DMS79 treated with DMSO at 0.1 percent for 48 hours (cell line): ENCODE measurements around the gene BRSK2.

ENCODE experiments used
- DNase-seq: peaks from one replicate; lab custom pipeline; 2025; lab: John Stamatoyannopoulos, UW

The BRSK2 gene

DNA sequence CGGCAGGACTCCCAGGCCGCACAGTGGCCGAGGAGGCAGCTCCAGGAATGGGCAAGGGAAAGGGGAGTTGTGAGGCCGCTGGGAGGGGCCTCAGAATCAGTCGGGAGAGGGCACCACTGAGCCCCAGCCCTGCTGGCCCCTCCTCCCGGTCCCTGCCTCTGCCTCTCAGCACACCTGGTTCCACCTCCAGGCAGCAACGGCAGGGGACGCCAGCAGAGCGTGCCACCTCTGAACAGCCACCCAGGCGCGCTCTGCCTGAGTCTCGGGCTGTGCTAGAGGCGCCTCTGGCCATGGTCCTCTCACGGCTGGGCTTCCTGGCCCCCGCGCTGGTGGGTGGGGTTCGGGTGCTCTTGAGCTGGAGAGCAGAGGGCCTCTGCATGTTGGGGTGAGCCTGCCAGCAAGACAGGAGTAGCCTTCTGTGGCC lies 63.9 kb downstream of the BRSK2 start:
- no peak for DNase-seq

DNA sequence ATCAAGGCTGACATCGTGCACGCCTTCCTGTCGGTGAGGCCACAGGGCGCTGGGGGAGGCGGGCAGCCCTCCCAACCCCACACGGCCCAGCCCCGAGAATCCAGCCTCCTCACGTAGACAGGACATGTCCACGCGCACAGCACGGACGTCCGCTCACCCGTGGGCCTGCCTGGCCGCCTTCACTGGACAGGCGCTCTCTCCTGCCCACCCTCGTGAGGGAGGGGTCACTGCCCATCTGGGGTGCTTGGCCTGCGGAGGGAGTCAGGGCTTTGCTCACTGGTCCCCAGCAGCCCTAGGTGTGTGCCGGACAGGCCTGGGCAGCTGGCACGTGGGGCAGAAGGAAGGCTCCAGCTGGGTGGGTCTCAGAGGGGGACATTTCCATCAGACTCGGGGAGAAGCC lies 64.8 kb downstream of the BRSK2 start:
- no peak for DNase-seq

DNA sequence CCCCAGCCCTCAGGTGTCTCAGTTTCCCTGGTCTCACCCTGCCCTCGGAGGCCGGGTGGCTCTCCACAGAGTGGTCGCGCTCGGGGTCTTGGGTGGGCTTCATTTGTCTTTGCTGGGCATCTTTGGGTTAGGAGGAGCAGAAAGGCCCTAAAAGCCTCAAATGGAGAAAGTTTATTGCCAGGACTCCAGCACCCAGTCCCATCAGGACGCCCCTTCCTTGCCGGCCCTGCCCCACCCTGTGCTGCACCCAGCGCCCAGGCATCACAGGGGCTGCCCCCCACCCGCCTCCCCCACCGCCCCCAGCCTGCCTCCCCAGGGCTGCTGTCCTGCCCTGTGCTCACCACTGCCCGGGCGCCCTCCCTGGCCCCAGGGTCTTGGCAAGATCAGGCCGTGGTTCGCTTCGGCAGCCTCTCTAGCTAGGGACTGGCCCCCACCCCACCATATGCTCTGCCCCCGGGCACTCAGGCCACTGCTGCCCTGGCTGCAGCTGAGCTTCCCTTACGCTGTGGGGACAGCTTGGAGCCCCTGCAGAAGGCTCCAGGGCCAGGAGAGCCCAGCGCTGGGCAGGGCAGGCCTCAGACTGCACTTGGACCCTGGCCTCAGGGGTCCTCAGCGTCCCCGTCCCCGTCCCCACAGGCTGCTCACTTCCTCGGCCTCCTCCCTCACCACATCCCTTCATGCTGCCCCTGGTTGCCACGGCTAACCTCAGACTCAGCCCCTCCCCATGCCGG lies 65.5 kb downstream of the BRSK2 start:
- DNase-seq: no peak

DNA sequence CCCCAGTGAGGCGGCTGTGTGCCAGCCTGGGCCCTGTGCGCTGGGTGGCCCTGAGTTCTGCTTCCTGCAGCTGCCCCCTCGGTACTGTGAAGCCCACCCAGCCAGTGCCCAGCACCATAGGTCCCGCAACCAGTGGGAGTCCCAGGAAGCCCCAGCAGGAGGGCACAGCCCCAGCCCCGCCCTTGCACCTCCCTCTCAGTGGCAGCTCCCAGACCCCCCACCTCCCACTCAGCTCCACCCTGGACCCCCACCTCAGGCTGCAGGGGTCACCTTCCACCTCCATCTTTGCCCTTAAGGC lies 66.0 kb downstream of the BRSK2 start:
- no peak for DNase-seq

DNA sequence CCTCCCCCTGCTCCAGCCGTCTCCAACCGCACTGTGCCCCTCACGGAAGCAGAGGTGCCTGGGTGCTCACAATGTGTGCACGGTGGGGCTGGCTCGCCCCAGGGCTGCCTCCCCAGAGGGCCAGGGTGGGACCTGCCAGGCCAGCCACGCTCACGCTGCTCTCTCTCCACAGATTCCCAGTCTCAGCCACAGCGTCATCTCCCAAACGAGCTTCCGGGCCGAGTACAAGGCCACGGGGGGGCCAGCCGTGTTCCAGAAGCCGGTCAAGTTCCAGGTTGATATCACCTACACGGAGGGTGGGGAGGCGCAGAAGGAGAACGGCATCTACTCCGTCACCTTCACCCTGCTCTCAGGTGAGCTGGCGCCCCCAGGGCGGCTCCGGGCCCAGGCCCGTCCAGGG lies 66.4 kb downstream of the BRSK2 start:
- no peak for DNase-seq

DNA sequence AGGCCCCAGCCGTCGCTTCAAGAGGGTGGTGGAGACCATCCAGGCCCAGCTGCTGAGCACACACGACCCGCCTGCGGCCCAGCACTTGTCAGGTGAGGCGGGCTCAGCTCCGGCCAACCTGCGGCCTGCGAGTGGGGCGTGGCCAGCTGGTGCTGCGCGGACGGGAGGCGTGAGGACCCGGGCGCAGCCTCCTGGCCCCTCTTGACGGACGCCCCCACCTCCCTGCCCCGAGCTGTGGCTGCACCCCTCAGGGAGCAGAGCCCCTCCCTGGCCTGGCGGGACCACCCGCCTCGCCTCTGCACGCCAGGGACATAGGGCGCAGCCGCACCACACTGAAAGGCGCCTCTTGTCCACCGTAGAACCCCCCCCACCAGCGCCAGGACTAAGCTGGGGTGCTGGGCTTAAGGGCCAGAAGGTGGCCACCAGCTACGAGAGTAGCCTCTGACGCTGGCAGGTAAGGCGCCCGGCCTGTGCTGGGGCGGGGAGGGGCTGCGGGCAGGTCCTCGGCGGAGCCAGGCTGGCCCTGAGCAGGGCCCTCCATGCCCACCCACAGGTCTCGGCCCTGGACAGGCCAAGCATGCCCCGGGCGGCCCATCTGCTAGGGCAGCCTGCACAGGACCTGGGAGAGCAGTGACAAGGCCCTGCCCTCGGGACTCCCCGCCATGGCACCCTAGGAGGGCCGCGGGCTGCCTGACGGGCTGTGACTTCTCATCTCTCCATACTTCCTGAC lies 67.0 kb downstream of the BRSK2 start:
- DNase-seq: no peak

DNA sequence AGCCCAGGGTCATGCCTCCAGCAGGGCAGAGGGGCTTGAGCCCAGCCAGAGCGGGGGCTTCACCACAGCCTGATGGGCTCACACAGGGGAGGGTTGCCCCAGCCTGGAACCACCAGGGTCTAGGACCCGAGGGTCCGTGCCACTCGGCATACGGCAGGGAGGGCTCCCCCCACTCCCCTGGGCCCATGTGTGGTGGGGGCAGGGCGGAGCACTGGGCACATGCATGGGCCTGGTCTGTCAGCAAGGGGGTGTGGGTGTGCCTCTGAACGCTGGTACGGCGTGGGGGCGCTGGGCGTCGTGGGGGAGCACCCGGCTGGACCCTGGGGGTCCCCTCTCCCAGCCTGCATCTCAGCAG lies 67.6 kb downstream of the BRSK2 start:
- DNase-seq: no peak

DNA sequence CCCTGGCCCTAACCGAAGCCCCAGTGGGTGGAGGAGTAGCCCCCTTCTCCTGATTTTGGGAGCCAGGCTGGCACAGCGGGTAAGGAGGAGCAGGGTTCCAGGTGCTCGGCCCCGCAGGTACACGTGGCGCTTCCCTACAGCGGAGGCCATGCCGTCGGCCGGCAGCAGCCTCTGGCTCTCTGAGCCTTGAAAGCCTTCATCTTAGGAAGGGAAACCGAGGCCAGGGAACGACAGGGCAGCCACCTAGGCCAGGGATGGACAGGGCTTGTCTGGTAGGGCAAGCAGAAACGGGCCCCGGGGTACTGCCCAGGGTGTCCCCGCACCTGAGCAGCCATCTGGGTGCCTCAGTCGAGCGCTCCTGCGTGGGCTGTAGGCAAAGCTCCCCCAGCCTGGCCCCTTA lies 68.1 kb downstream of the BRSK2 start:
- DNase-seq: no peak

DNA sequence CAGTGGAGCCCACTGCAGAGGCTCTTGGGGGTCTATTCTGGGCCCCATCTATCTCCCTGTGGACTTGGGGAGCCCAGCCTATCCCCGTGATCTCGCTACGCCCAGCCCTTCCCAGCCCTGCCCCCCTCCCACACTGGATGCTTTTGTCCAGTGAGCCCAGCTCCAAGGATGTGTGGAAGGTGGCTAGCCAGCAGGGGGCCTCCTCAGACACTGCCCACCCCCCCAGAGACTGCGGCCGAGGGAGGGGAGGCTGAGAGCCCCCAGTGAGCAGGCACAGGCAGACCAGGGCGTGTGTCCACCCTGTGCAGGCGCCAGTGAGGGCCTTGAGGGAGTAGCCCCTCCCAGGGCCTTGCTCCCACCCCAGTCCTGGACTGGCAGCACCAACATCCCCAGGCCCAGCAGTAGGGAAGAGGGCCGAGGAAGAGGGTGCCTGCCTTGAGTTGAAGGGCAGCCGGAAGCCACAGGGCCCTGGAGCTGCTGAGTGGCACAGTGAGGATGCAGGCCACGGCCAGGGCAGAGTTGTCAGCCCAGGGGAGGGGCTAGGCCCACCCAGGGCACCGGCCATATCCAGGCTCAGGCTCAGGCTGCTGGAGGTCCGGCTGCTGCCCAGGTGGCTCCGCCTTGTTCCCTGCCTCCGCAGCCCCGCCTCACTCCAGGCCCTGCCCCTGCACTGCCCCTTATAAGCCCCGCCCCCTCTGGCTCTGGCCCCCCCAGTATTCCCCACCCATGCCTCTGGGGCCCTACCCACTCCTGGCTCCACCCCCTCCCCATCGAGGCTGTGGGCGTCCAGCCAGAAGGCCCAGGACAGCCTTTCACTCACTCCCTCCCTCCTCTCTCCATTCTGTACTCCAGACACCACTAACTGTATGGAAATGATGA lies 68.8 kb downstream of the BRSK2 start:
- DNase-seq: peak; percentile 62

DNA sequence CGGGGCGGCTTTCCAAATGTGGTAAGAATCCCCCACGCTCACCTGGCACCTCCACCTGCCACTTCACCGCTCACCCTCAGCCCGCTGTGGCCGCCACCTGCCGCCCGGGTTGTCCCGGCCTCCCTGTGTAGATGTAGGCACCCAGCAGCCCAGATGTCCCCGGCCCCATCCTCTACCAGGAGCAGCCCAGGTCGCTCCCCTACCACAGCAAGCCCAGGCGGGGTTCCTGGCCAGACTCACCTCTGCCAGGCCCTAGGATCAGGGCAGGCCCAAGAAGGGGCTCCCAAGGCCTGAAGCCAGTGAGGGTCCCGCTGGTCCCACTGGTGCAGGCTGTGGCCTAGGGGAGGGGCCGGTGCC lies 69.5 kb downstream of the BRSK2 start:
- DNase-seq: no peak

DNA sequence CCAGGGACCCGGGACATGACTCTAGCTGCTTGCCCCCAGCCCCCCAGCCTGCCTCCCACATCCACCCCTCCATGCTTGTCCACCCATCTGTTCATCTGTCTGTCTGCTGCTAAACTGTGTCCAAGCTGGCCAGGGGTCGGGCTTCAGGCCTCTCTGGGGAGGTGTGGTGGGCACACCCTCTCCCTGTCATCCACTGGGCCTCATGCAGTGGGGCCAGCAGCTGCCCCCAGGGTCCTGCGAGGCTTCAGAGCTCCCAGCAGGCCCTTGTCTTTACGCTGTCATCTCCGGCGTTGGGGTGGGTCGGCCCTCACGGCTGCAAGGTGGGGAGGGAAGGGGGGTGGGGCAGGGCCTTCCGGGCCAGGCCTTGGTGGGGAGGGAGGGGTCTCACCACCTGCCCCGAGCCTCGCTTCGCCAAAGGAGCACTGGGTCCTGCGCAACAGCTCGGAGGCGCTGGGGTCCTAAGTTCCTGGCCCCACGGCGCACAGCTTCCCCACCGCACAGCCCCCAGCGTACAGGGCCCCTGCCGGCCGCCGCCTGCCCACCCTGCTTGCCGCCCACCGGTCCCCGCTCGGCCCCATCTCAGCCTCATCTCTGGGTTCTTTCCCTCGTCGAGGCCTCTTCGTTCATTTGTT lies 70.1 kb downstream of the BRSK2 start:
- no peak for DNase-seq

DNA sequence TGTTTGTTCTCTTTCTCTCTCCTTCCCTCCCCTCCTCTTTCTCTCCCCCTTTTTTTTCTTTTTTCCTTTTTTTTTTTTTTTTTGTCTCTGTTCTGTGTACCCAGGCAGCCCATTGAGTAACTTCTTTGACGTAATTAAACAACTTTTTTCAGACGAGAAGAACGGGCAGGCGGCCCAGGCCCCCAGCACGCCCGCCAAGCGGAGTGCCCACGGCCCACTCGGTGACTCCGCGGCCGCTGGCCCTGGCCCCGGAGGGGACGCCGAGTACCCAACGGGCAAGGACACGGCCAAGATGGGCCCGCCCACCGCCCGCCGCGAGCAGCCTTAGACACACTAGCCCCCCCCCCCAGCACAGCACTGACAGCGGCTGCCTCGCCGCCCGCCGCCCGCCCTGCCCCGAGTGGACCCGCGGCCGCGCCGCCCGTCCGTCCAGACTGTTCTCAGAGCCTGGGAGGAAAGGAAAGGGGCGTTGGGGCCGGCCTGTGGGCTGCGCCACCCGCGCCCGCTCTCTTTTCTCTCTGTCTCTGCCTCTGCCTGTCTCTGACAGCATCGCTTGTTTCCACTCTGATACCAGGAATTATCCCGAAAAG lies 70.8 kb downstream of the BRSK2 start:
- DNase-seq: no peak

DNA sequence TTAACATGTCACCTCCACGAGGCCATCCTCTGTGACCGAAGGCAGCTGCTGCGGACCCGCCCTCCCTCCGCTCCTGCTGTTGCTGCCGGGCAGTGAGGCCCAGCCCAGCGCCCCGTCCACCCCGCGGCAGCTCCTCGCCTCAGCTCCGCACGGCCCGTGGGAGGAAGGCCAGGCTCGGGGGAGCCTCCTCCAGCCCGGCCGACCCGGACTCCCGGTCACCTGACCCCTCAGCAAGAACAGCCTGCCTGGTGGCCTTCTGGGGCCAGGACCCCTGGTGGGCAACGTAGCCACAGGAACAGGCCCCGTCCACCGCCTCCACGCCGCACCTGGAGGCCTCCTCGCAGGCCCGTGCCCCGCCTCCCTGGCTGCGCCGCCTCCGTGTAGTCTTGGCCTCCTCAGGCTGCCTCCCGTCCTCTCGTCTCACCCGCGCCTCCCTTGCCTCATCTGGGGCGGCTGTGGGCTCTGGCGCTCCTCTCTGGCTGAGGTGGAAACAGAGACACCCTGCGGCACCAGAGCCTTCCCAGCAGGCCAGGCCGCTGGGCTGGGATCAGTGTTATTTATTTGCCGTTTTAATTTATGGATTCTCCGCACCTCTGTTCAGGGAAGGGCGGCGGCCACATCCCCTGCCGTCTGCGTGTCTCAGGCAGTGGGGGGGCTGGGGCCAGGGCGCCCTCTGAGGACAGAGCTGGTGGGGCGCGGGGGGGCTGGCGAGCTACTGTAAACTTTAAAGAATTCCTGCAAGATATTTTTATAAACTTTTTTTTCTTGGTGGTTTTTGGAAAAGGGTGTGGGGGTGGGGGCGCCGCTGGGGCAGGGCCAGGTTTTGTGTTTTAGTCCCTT lies 71.5 kb downstream of the BRSK2 start:
- DNase-seq: no peak

DNA sequence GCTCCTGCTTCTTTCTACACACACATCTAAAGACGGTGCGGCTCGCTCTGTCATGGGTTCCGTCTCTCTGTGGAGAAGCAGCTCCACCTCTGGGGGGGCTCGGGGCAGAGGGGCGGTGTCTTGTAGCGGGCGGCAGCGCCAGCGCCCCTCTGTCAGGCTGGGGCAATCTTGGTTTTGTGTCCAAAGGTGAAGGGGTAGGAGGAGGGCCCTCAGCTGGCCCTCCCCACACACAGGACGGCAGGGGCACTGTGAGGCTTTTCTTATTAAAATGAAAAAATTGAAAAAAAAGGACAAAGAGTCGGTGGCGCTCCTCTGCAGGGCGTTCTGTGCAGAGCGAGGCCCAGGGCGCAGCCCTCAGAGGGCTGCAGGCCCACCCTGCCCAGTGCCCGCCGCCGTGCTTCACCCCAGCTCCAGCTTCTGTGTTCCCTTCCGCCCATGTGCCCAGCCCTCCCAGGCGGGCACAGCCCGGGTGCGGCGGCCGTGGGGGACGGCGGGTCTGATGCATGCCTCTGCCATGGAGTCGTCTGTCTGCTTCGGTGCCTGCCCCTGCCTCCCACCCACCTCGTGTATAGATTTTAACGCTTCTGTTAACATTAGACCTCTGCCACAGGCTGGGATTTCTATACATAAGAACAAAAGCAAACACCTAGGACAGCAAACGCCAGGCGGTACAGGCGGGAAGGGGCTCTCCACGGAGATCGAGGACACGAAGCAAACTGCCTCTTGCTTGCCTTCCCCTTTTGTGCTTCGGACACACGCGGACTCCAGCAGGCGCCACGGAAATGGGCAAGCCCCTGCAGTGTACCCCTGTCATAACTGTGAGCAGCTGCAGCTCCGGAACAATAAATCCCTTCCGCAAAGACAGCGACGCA lies 72.3 kb downstream of the BRSK2 start:
- DNase-seq: no peak

DNA sequence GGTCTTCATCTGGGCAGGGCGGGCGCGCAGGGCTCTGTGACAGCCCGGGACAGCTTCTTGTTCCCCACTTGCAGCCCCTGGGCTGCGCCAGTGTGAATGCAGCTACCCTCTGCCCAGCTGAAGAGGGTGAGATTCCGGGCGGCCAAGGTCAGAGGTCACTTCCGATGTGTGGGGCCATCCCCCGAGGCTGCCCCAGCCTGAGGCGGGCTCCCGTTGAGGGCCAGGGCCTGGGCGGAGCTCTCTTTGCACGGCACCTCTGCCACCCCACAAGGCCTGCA lies 72.9 kb downstream of the BRSK2 start:
- DNase-seq: no peak

DNA sequence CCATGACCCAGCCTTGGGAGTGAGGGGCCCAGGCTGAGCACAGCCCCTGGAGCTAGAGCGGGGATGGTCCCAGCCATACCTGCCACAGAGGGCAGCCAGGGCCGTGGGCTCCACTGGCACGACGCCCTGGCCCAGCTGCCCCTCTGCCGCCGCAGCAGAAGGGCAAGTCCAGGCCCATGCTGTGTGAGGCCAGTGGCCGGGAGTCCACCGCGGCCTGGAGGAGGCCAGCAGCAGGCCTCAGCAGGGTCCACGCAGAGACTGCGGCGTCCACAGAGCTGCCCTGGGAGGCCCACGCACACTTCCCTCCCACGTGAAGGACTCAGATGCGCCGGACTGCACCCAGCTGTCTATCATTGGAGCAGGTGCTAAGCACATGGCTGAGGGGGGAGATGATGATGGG lies 73.3 kb downstream of the BRSK2 start:
- DNase-seq: no peak

DNA sequence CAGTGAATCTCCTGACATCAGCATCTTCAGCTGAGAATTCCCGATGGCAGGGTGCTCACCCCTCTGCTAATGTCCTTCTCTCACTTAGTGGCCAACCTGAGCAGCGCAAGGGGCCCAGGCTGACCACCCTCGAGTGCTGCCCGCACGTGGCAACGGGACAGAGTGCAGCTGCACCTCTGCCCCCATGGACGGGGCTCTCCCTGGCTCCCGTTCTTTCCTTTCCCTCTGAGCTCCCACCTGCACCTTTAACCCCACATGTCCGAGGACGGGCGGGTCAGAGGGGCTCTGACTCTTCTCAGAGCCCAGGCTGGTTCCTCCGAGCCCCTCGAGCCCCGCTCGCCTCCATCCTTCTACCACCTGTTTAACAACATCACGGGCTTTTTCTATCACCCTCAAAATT lies 77.0 kb downstream of the BRSK2 start:
- no peak for DNase-seq

DNA sequence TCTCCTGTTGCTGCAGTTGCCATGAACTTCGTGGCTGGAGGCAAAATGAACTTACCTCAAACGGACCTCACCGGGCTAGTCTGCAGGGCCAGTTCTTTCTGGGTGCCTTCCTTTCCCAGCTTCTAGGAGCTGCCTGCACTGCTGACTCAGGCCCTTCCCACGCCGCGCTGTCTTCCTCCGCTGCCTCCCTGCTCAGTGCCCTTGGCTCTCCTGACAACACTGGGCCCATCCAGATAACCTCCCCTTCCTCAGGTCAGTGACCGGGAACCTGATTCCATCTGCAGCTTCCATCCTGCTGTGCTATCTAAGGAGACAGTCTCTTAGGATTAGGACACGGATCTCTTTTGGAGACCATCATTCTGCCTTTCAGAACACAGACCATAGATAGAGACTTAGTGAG lies 77.5 kb downstream of the BRSK2 start:
- DNase-seq: no peak

DNA sequence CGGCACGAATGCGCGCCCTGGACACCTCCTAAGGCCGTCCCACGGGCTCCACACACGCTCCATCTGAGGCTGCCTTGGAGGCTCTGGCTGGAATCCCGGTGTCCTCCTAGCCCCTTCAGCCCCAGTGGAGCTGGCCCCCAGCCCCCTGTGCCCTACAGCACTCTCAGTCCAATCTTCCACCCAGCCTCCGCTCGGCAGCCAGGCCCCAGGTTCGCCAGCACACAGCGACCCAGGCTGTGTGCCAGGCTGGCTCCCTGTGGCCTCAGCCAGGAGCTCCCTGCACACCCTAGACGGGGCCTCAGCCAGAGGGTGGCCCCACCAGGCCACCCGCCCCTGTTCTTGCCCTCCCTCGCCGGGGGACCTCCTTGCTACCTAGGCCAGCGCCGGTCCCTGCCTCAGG lies 78.3 kb downstream of the BRSK2 start:
- DNase-seq: no peak

DNA sequence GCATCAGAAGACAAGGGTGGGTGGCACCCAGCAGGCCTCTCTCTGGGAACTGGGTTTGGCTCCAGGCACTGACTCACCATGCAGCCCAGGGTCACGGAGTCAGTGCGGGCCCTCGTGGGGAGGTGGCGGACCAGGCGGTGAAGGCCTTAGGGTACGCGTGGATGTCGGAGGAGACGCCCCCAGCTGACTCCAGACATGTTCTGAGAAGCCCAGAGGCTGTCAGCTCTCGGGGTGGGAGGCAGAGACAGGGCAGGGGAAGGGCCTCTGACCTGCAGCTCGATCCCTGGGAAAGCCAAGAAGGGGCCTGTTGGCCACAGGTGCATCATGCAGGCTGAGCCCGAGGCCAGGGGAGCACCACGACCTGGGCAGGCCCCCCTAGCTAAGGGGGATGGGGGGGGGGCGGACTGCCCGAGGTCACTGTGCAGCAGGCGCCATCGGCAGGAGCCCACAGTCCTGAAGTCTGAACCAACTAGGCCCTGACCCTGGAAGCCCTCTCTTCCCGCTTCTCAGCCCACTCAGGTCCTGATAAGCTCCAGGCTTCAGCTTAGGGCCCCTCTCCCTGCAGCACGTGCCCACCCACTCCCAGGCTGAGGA lies 78.8 kb downstream of the BRSK2 start:
- DNase-seq: no peak
